ENCODE measurements around the gene DDX10.
"Not testable (repeated sequence)": the region's sequence is repeated elsewhere in the genome, so short reads cannot be mapped to it uniquely, and the experiment has no call there.

DDX10 gene

DNA sequence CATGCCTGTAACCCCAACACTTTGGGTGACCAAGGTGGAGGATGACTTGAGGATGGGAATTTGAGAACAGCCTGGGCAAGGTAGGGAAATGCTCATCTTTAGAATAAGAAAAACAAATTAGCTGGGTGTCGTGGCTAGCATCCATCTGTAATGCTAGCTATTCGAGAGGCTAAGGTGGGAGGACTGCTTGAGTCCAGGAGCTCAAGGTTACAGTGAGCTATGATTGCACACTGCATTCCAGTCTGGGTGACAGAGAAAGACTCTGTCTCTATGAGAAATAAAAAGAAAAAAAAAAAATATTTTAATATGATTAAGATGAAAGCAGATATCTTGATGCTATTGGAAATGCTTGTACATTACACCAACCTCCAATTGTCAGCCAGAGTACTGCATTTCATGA lies 28.6 kb upstream of the DDX10 start:
- Histone ChIP-seq H3K27me3 (ENCODE audit: insufficient read depth, poor library complexity, severe bottlenecking) (peaks cover 2% of the 10 kb centered on the region), H3K27ac (replicated peaks) (no peak overlapping the region), H3K4me3 (replicated peaks; ENCODE audit: insufficient read depth, low read length) (no peak overlapping the region)
- TF ChIP-seq POLR2AphosphoS5 (IDR thresholded peaks at IDR 0.05; ENCODE audit: low read depth), result no peak
- TF ChIP-seq REST (IDR thresholded peaks at IDR 0.05; ENCODE audit: insufficient replicate concordance, low read depth), result no peak
- no peak for TF ChIP-seq GABPA (IDR thresholded peaks at IDR 0.05; ENCODE audit: low read depth)
- no peak for TF ChIP-seq SPI1 (IDR thresholded peaks at IDR 0.05; ENCODE audit: borderline replicate concordance, low read depth)
- no peak for TF ChIP-seq CTCF (IDR thresholded peaks at IDR 0.05; ENCODE audit: insufficient read depth, low read length)
- DNase-seq (ENCODE audit: low read depth in 1 of 2, low spot score in 1 of 2), result no peak

DNA sequence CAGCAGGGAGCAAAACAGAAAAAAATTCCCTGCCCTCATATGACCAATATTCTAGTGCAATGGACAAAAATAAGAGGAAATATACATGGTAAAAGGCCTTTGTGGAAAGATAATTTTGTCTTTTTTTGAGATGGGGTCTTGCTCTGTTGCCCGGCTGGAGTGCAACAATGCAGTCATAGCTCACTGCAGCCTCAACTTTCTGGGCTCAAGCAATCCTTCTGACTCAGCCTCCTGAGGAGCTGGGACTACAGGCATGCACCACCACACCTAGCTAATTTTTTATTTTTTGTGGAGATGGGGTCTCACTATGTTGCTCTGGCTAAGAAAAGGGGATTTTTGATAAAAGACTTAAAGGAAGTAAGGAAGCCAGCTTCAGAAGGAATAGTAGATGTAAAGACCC lies 25.7 kb upstream of the DDX10 start:
- no peak for DNase-seq (ENCODE audit: low read depth in 1 of 2, low spot score in 1 of 2)

DNA sequence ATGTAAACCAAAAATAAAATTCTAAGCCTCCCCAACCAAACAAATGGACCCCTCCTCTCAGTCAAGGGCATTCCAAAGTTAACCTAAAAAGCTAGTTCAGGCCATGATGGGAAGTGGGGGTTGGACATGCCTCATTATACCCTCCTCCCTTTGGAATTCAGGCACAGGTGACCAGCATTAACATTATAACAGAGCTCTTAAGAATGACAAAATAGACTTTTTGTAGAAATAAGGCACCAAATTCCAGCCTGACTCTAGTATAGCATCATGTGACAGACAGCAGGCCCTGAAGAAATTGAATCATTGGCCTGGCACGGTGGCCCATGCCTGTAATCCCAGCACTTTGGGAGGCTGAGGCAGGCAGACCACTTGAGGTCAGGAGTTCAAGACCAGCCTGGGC lies 23.1 kb upstream of the DDX10 start:
- H3K4me3 ChIP-seq (replicated peaks; ENCODE audit: insufficient read depth, low read length); H3K27me3 ChIP-seq (ENCODE audit: insufficient read depth, poor library complexity, severe bottlenecking); H3K27ac ChIP-seq (replicated peaks); DNase-seq (ENCODE audit: low read depth in 1 of 2, low spot score in 1 of 2): not testable (repeated sequence)

More for the DNA sequence above, 25.7 kb upstream of the DDX10 start:
- TF ChIP-seq SPI1 (IDR thresholded peaks at IDR 0.05; ENCODE audit: borderline replicate concordance, low read depth) (no peak), GABPA (IDR thresholded peaks at IDR 0.05; ENCODE audit: low read depth) (no peak), CTCF (IDR thresholded peaks at IDR 0.05; ENCODE audit: insufficient read depth, low read length) (no peak), POLR2AphosphoS5 (IDR thresholded peaks at IDR 0.05; ENCODE audit: low read depth) (no peak), REST (IDR thresholded peaks at IDR 0.05; ENCODE audit: insufficient replicate concordance, low read depth) (no peak)
- no peak overlapping the region for H3K27ac ChIP-seq (replicated peaks)
- H3K27me3 ChIP-seq (ENCODE audit: insufficient read depth, poor library complexity, severe bottlenecking), result peaks cover 2% of the 10 kb centered on the region
- no peak overlapping the region for H3K4me3 ChIP-seq (replicated peaks; ENCODE audit: insufficient read depth, low read length)

DNA sequence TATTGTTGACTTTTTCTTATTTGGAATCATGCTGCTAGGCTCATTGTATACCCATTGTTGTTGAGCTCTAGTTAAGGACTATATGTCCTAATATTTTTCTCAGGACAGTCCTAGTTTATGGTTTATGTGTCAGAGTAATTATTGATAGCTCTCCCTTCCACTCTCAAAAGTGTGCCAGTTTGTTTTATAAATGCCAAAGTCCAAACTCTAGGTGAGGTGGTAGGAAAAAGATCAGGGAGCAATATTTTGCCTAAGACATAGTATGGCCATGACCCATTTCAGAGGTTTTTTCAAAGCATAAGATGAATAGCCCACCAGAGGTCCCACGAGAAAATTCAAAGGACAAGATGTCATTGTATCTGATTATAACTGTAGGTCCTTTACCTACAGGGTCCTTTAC lies 20.9 kb upstream of the DDX10 start:
- Histone ChIP-seq H3K27ac (replicated peaks) (no peak overlapping the region), H3K4me3 (replicated peaks; ENCODE audit: insufficient read depth, low read length) (no peak overlapping the region), H3K27me3 (ENCODE audit: insufficient read depth, poor library complexity, severe bottlenecking) (peaks cover 2% of the 10 kb centered on the region)
- DNase-seq (ENCODE audit: low read depth in 1 of 2, low spot score in 1 of 2), result no peak
- TF ChIP-seq REST (IDR thresholded peaks at IDR 0.05; ENCODE audit: insufficient replicate concordance, low read depth) (no peak), SPI1 (IDR thresholded peaks at IDR 0.05; ENCODE audit: borderline replicate concordance, low read depth) (no peak), CTCF (IDR thresholded peaks at IDR 0.05; ENCODE audit: insufficient read depth, low read length) (no peak), GABPA (IDR thresholded peaks at IDR 0.05; ENCODE audit: low read depth) (no peak), POLR2AphosphoS5 (IDR thresholded peaks at IDR 0.05; ENCODE audit: low read depth) (no peak)

Data from HL-60 (cell line).